OCI-LY3 (cell line): ENCODE measurements around the gene LYPD6.

Experiments used
- H2AFZ ChIP-seq: fragments of 200-600, 300-600 bp; shearing (Covaris generic); 2 replicates; pipeline ENCODE4 v1.6.0; 2014; ENCODE audit warnings: antibody characterized with exemption, low read depth, low read length
- H3K27ac ChIP-seq: fragments of 200-600, 300-600 bp; sonication (generic); 2 replicates; pipeline ENCODE4 v1.5.1; 2014; ENCODE audit warnings: mild to moderate bottlenecking, low read length, moderate library complexity, mixed read lengths
- H3K27me3 ChIP-seq: fragments of 200-600, 300-600 bp; sonication (generic); 2 replicates; pipeline ENCODE4 v1.6.1; 2014; ENCODE audit warnings: low read depth, low read length, mixed read lengths
- H3K36me3 ChIP-seq: fragments of 200-600, 300-600 bp; sonication (generic); replicated peaks from 2 replicates; pipeline ENCODE3; 2014; ENCODE audit warnings: low read depth, low read length, mixed read lengths
- H3K4me1 ChIP-seq: fragments of 300-600, 200-600 bp; sonication (generic); 2 replicates; pipeline ENCODE4 v1.6.1; 2014; ENCODE audit warnings: low read length, mixed read lengths
- H3K4me2 ChIP-seq: fragments of 200-600, 300-600 bp; sonication (generic); 2 replicates; pipeline ENCODE4 v1.6.1; 2014; ENCODE audit warnings: low read length, mixed read lengths
- H3K4me3 ChIP-seq: fragments of 300-600, 200-600 bp; sonication (generic); 2 replicates; pipeline ENCODE4 v1.5.1; 2014; ENCODE audit warnings: antibody characterized with exemption, mild to moderate bottlenecking, low read length, moderate library complexity
- H3K79me2 ChIP-seq: fragments of 300-600, 200-600 bp; shearing (Covaris generic); 2 replicates; pipeline ENCODE4 v1.6.1; 2014; ENCODE audit warnings: mild to moderate bottlenecking, low read length, mixed read lengths
- H3K9ac ChIP-seq: fragments of 300-600, 200-600 bp; shearing (Covaris generic); 2 replicates; pipeline ENCODE4 v1.6.0; 2014; ENCODE audit warnings: mild to moderate bottlenecking, low read length, moderate library complexity
- H3K9me3 ChIP-seq: fragments of 200-600, 300-600 bp; shearing (Covaris generic); 2 replicates; pipeline ENCODE4 v1.6.1; 2014; ENCODE audit warnings: low read length, mixed read lengths; ENCODE audit not compliant: insufficient read depth
- H4K20me1 ChIP-seq: fragments of 200-600, 300-600 bp; sonication (generic); 2 replicates; pipeline ENCODE4 v1.6.1; 2016; ENCODE audit warnings: low read length, mixed read lengths; ENCODE audit not compliant: insufficient read depth
- CTCF ChIP-seq: fragments of 200-600, 300-600 bp; sonication (generic); IDR thresholded peaks from 2 replicates; pipeline ENCODE4 v1.5.1; 2014; ENCODE audit warnings: antibody characterized with exemption, low read length, low read depth
- EZH2phosphoT487 ChIP-seq: fragments of 200-600 bp; shearing (Covaris generic); IDR thresholded peaks from 2 replicates; pipeline ENCODE4 v1.6.1; 2018; ENCODE audit warnings: antibody characterized with exemption, mixed run types, low read depth

Gene LYPD6

DNA sequence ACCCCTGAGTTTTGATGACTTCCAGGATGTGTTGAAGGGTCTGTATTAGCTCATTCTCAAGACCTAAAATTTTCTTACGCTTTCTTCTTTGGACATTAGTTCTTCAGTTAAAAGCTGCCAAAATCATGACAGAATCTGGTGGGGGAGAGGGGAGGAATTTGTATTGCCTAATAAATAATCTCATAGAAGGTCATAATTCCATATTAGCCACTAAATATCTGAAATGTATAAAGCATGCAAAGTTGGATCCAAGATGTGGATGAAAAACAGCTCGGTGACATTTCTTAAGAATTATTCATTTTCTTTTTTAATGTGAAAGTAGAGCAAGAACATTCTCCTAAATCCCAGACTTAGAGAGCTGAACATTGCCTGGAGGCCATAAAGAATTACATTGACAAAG is 137.0 kb downstream of the LYPD6 start:
- no peak overlapping the region for H3K27ac ChIP-seq
- TF ChIP-seq EZH2phosphoT487 (no peak), CTCF (no peak)

DNA sequence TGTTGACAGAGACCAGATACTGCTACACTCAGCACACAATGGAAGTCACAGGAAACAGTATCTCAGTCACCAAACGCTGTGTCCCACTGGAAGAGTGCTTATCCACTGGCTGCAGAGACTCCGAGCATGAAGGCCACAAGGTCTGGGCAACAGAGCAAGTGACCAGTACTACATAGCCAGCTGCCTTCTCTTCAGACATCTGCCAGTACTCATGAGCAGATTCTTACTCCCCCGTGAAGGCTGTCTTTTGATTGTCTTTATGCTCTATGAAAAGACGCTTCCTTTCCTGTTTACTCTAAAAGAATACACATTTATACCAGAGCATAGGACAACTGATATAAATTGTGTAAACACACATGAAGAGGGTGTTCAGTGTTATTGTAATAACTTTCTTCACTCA is 138.2 kb downstream of the LYPD6 start:
- TF ChIP-seq EZH2phosphoT487 = no peak
- TF ChIP-seq CTCF = no peak
- Histone ChIP-seq H4K20me1 (no peaks in the 10 kb centered on the region), H2AFZ (no peak overlapping the region), H3K9ac (no peak overlapping the region), H3K4me1 (peaks cover under 1% of the 10 kb centered on the region), H3K79me2 (no peaks in the 10 kb centered on the region), H3K27ac (no peak overlapping the region), H3K36me3 (no peaks in the 10 kb centered on the region), H3K9me3 (no peaks in the 10 kb centered on the region), H3K4me2 (no peak overlapping the region), H3K27me3 (0 out of 2 replicates have a peak, but pooled peaks cover 3% of the 10 kb centered on the region), H3K4me3 (no peak overlapping the region)

More for the DNA sequence above, 137.0 kb downstream of the LYPD6 start:
- no peaks in the 10 kb centered on the region for H4K20me1 ChIP-seq
- H3K4me1 ChIP-seq = peaks cover 8% of the 10 kb centered on the region
- H3K4me2 ChIP-seq = no peak overlapping the region
- no peaks in the 10 kb centered on the region for H3K36me3 ChIP-seq
- no peak overlapping the region for H3K9ac ChIP-seq
- H2AFZ ChIP-seq = no peak overlapping the region
- 0 out of 2 replicates have a peak, but pooled peaks cover 3% of the 10 kb centered on the region for H3K27me3 ChIP-seq
- no peaks in the 10 kb centered on the region for H3K9me3 ChIP-seq
- no peak overlapping the region for H3K4me3 ChIP-seq
- no peaks in the 10 kb centered on the region for H3K79me2 ChIP-seq

DNA sequence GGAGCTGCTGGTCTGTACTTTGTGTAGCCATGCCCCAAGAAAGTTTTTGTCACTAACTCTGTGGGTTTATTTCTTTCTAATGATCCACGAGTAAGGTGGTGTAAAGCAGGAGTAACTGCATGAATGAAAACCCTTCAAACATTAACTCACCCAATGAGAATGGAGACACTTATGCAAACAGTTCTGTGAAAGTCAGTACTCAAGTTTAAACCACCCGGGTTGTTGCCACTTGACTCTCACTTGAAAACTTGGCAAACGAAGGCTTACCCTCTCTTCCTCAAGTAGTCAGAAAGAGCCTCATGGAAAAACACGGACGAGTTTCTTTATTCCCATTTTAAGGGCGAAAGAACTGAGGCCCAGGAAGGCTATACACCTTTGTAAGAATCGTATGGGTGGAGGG is 139.7 kb downstream of the LYPD6 start:
- no peak for TF ChIP-seq EZH2phosphoT487
- TF ChIP-seq CTCF = no peak
- no peak overlapping the region for H3K9ac ChIP-seq
- H4K20me1 ChIP-seq = no peaks in the 10 kb centered on the region

DNA sequence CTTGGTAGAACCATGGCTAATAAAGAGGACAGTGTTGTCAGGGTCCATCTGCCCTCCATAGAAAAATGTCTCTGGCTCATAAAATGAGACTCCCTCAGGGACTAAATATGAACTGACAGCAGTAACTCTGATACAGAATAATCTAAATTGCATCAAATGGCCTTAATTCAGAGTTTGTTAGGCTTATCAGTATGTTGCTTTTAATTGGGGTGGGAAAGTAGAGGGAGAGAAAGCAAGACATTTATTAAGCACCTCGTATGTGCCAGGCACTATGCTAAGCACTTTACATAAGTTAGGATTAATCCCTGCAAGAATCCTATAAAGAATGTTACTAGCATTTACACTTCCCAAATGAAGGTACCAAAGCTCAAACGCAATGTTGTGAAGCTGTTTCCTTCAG is 142.0 kb downstream of the LYPD6 start:
- no peaks in the 10 kb centered on the region for H3K36me3 ChIP-seq
- no peak overlapping the region for H3K9ac ChIP-seq
- no peaks in the 10 kb centered on the region for H3K4me1 ChIP-seq
- no peak for TF ChIP-seq CTCF
- TF ChIP-seq EZH2phosphoT487 = no peak
- no peaks in the 10 kb centered on the region for H3K9me3 ChIP-seq
- no peaks in the 10 kb centered on the region for H3K27me3 ChIP-seq
- no peaks in the 10 kb centered on the region for H3K79me2 ChIP-seq
- H3K27ac ChIP-seq = no peak overlapping the region
- no peak overlapping the region for H3K4me3 ChIP-seq
- no peak overlapping the region for H2AFZ ChIP-seq
- H3K4me2 ChIP-seq = no peak overlapping the region
- no peaks in the 10 kb centered on the region for H4K20me1 ChIP-seq

More for the DNA sequence above, 139.7 kb downstream of the LYPD6 start:
- Histone ChIP-seq H3K4me3 (no peak overlapping the region), H3K79me2 (no peaks in the 10 kb centered on the region), H2AFZ (no peak overlapping the region), H3K4me2 (no peak overlapping the region), H3K36me3 (no peaks in the 10 kb centered on the region), H3K9me3 (no peaks in the 10 kb centered on the region), H3K4me1 (no peaks in the 10 kb centered on the region), H3K27me3 (0 out of 2 replicates have a peak, but pooled peaks cover 3% of the 10 kb centered on the region), H3K27ac (no peak overlapping the region)
